Ishikawa (cell line): ENCODE data around the gene CAMK1D.

Source experiments
- CEBPB ChIP-seq: IDR thresholded peaks from 2 replicates; pipeline ENCODE4 v1.6.1; 2012
- CREB1 ChIP-seq: IDR thresholded peaks from 2 replicates; pipeline ENCODE4 v1.6.1; 2012; ENCODE audit warnings: low read depth
- EGR1 ChIP-seq: IDR thresholded peaks from 2 replicates; pipeline ENCODE4 v1.6.1; 2012
- EP300 ChIP-seq: IDR thresholded peaks from 2 replicates; pipeline ENCODE4 v1.6.1; 2012; ENCODE audit warnings: borderline replicate concordance
- FOXM1 ChIP-seq: IDR thresholded peaks from 2 replicates; pipeline ENCODE4 v1.6.1; 2012; ENCODE audit warnings: low read depth, borderline replicate concordance
- RAD21 ChIP-seq: IDR thresholded peaks from 2 replicates; pipeline ENCODE4 v1.6.1; 2012; ENCODE audit warnings: low read depth
- TCF12 ChIP-seq: IDR thresholded peaks from 2 replicates; pipeline ENCODE4 v1.6.1; 2012; ENCODE audit warnings: low read depth
- YY1 ChIP-seq: IDR thresholded peaks from 2 replicates; pipeline ENCODE4 v1.6.1; 2012; ENCODE audit warnings: low read depth
- ZBTB7A ChIP-seq: IDR thresholded peaks from 2 replicates; pipeline ENCODE4 v1.6.1; 2012; ENCODE audit warnings: low read depth
- TF ChIP-seq, protein P1 (sequence below): IDR thresholded peaks from 2 replicates; pipeline ENCODE4 v1.6.1; 2012

DNA sequence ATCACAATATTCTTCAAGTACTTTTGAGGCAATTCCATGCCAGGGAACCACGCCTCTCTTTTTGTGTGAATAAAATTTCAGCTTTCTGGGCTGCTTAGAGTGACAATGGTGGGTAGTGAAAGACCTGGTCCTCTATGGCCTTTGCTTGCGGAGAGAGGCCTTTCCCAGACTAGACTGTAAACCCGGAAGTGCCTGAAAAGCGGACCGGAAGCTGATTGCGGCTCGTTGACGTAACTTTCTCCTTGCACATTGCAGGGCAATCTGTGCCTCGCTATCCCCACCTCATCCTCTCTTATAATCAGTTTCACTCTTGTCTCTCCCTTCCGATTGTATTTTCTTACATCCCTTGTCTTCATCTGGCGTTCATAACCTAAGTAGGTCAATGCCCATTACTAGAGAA is 310.4 kb downstream of the CAMK1D start:
- no peak for TF ChIP-seq CREB1
- no peak for TF ChIP-seq TCF12
- TF ChIP-seq RAD21 = no peak
- TF ChIP-seq FOXM1 = no peak
- no peak for TF ChIP-seq EGR1
- no peak for TF ChIP-seq EP300
- TF ChIP-seq YY1 = no peak
- TF ChIP-seq, protein P1, sequence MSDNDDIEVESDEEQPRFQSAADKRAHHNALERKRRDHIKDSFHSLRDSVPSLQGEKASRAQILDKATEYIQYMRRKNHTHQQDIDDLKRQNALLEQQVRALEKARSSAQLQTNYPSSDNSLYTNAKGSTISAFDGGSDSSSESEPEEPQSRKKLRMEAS = no peak
- no peak for TF ChIP-seq ZBTB7A
- TF ChIP-seq CEBPB = no peak
